Right lung (tissue), 5 donors: ENCODE results near the gene S100A14. TPM values are rescaled to one million over a fixed set of nuclear protein-coding genes. Genes with fewer than 3 reads are reported as not detected.
A peak's percentile ranks its signal among the peaks of the same experiment; 100 is the strongest.

Experiments used
- DNase-seq, 2 donors: peaks; one replicate each; pipeline ENCODE4 v3.0.0-alpha.2; 2013
- polyA plus RNA-seq, 5 donors: library from polyadenylated mRNA; unstranded; fragments of 120-200 nt; gene quantifications; one replicate each; pipeline versions ENCODE4 v1.2.1 to v1.2.3, GENCODE V29; 2013; ENCODE audit warnings: inconsistent platforms in 1 of 5, low replicate concordance in 1 of 5; ENCODE audit not compliant: insufficient read length in 5 of 5, insufficient read depth in 1 of 5

S100A14 gene
- polyA plus RNA-seq, 5 donors = 93.5 to 174 (median 144) TPM

GRCh38 chr1:153566414-153567371 lies 49.4 kb downstream of the S100A14 start:
- DNase-seq = peak; percentile 68 to 73

- no peak for DNase-seq
Observed at GRCh38 chr1:153565529-153566374, 50.4 kb downstream of the S100A14 start, which contains the start of gene S100A2. TSS of gene S100A2 (minus strand) at chr1:153565844. CDS start at chr1:153563877, 1,967 bp downstream.

Other genes with a start within 250 kb of the S100A14 start
- gene S100A12, start 240.7 kb downstream of the S100A14 start, polyA plus RNA-seq = 1 to 10 TPM; 1.2 to 3.8 (median 3.0) TPM
- gene S100A8, start 225.3 kb downstream of the S100A14 start, polyA plus RNA-seq = 10 to 100 TPM; 12.1 to 30.7 (median 22.1) TPM
- not detected for gene S100A7A, start 199.8 kb downstream of the S100A14 start, polyA plus RNA-seq
- gene S100A7, start 155.7 kb downstream of the S100A14 start, polyA plus RNA-seq = not detected
- gene S100A6, start 80.3 kb downstream of the S100A14 start, polyA plus RNA-seq = 100 to 1,000 TPM; 138 to 297 (median 187) TPM
- under 1 TPM in 1 of 5 donors, not detected in 4; 0.23 TPM for gene S100A5, start 75.4 kb downstream of the S100A14 start, polyA plus RNA-seq
- 10 to 100 TPM; 15.9 to 32.6 (median 19.9) TPM for gene S100A4, start 70.5 kb downstream of the S100A14 start, polyA plus RNA-seq
- gene S100A3, start 67.1 kb downstream of the S100A14 start, polyA plus RNA-seq = under 1 TPM in 2 of 5 donors, not detected in 3; 0.21 to 0.66 TPM
- gene S100A2, start 50.5 kb downstream of the S100A14 start, polyA plus RNA-seq = 1 to 10 TPM in 3 of 5 donors, under 1 TPM in 2; 0.69 to 1.8 (median 1.2) TPM
- gene S100A16, start 3.2 kb downstream of the S100A14 start, polyA plus RNA-seq = 100 to 1,000 TPM; 119 to 177 (median 147) TPM
- 100 to 1,000 TPM in 1 of 5 donors, 10 to 100 TPM in 4; 76.9 to 120 (median 96.7) TPM for gene S100A13, start 11.2 kb upstream of the S100A14 start, polyA plus RNA-seq
- gene S100A1, start 12.1 kb upstream of the S100A14 start, polyA plus RNA-seq = 1 to 10 TPM in 4 of 5 donors, under 1 TPM in 1; 1.00 to 2.0 (median 1.6) TPM
- gene CHTOP, start 17.7 kb upstream of the S100A14 start, polyA plus RNA-seq = 100 to 1,000 TPM; 106 to 125 (median 120) TPM
- gene SNAPIN, start 42.4 kb upstream of the S100A14 start, polyA plus RNA-seq = 10 to 100 TPM; 38.5 to 48.6 (median 41.6) TPM
- gene ILF2, start 54.7 kb upstream of the S100A14 start, polyA plus RNA-seq = 100 to 1,000 TPM; 245 to 312 (median 264) TPM
- 10 to 100 TPM; 14.4 to 20.5 (median 15.0) TPM for gene NPR1, start 62.4 kb upstream of the S100A14 start, polyA plus RNA-seq
- 100 to 1,000 TPM in 4 of 5 donors, 10 to 100 TPM in 1; 98.2 to 130 (median 104) TPM for gene INTS3, start 111.7 kb upstream of the S100A14 start, polyA plus RNA-seq
- gene SLC27A3, start 159.1 kb upstream of the S100A14 start, polyA plus RNA-seq = 10 to 100 TPM; 33.3 to 47.9 (median 41.6) TPM